Measurements from ENCODE around the gene SLC1A7.

The SLC1A7 gene

GRCh38 chr1:53172426-53173128, 30.1 kb upstream of the SLC1A7 start:
- H3K4me3 ChIP-seq (ENCODE audit: low read length), result no peak overlapping the region
- no peak for TF ChIP-seq ZNF274 (IDR thresholded peaks at IDR 0.05; ENCODE audit: low read depth, low read length)

- no peak overlapping the region for H3K4me3 ChIP-seq (ENCODE audit: low read length)
- TF ChIP-seq ZNF274 (IDR thresholded peaks at IDR 0.05; ENCODE audit: low read depth, low read length), result no peak
Observed at GRCh38 chr1:53166912-53167311, 24.5 kb upstream of the SLC1A7 start.

GRCh38 chr1:53166366-53166765, 23.9 kb upstream of the SLC1A7 start:
- TF ChIP-seq ZNF274 (IDR thresholded peaks at IDR 0.05; ENCODE audit: low read depth, low read length), result no peak
- no peak overlapping the region for H3K4me3 ChIP-seq (ENCODE audit: low read length)

- TF ChIP-seq ZNF274 (IDR thresholded peaks at IDR 0.05; ENCODE audit: low read depth, low read length), result no peak
Observed at GRCh38 chr1:53165408-53165961, 23.0 kb upstream of the SLC1A7 start.

GRCh38 chr1:53163291-53163768, 20.9 kb upstream of the SLC1A7 start:
- no peak for TF ChIP-seq ZNF274 (IDR thresholded peaks at IDR 0.05; ENCODE audit: low read depth, low read length)
- H3K4me3 ChIP-seq (ENCODE audit: low read length), result no peak overlapping the region

More at GRCh38 chr1:53165408-53165961, 23.0 kb upstream of the SLC1A7 start:
- H3K4me3 ChIP-seq (ENCODE audit: low read length), result no peak overlapping the region

- TF ChIP-seq ZNF274 (IDR thresholded peaks at IDR 0.05; ENCODE audit: low read depth, low read length), result no peak
- no peak overlapping the region for H3K4me3 ChIP-seq (ENCODE audit: low read length)
Observed at GRCh38 chr1:53162621-53163020, 20.2 kb upstream of the SLC1A7 start.

- no peak for TF ChIP-seq ZNF274 (IDR thresholded peaks at IDR 0.05; ENCODE audit: low read depth, low read length)
- no peak overlapping the region for H3K4me3 ChIP-seq (ENCODE audit: low read length)
Observed at GRCh38 chr1:53160924-53161378, 18.5 kb upstream of the SLC1A7 start.

- TF ChIP-seq ZNF274 (IDR thresholded peaks at IDR 0.05; ENCODE audit: low read depth, low read length), result no peak
- no peak overlapping the region for H3K4me3 ChIP-seq (ENCODE audit: low read length)
Observed at GRCh38 chr1:53158900-53159299, 16.5 kb upstream of the SLC1A7 start.

- TF ChIP-seq ZNF274 (IDR thresholded peaks at IDR 0.05; ENCODE audit: low read depth, low read length), result no peak
- H3K4me3 ChIP-seq (ENCODE audit: low read length), result no peak overlapping the region
Observed at GRCh38 chr1:53156783-53157182, 14.3 kb upstream of the SLC1A7 start.

GRCh38 chr1:53155945-53156344, 13.5 kb upstream of the SLC1A7 start:
- no peak for TF ChIP-seq ZNF274 (IDR thresholded peaks at IDR 0.05; ENCODE audit: low read depth, low read length)
- H3K4me3 ChIP-seq (ENCODE audit: low read length), result no peak overlapping the region

GRCh38 chr1:53155534-53155933, 13.1 kb upstream of the SLC1A7 start:
- TF ChIP-seq ZNF274 (IDR thresholded peaks at IDR 0.05; ENCODE audit: low read depth, low read length), result no peak
- no peak overlapping the region for H3K4me3 ChIP-seq (ENCODE audit: low read length)

GRCh38 chr1:53154859-53155438, 12.5 kb upstream of the SLC1A7 start:
- H3K4me3 ChIP-seq (ENCODE audit: low read length), result no peak overlapping the region
- TF ChIP-seq ZNF274 (IDR thresholded peaks at IDR 0.05; ENCODE audit: low read depth, low read length), result no peak

GRCh38 chr1:53153752-53154151, 11.3 kb upstream of the SLC1A7 start:
- H3K4me3 ChIP-seq (ENCODE audit: low read length), result no peak overlapping the region
- TF ChIP-seq ZNF274 (IDR thresholded peaks at IDR 0.05; ENCODE audit: low read depth, low read length), result no peak

GRCh38 chr1:53148123-53148522, 5.7 kb upstream of the SLC1A7 start:
- no peak for TF ChIP-seq ZNF274 (IDR thresholded peaks at IDR 0.05; ENCODE audit: low read depth, low read length)
- no peak overlapping the region for H3K4me3 ChIP-seq (ENCODE audit: low read length)

- TF ChIP-seq ZNF274 (IDR thresholded peaks at IDR 0.05; ENCODE audit: low read depth, low read length), result no peak
Observed at GRCh38 chr1:53147174-53147573, 4.7 kb upstream of the SLC1A7 start.

More at GRCh38 chr1:53147174-53147573, 4.7 kb upstream of the SLC1A7 start:
- H3K4me3 ChIP-seq (ENCODE audit: low read length), result no peak overlapping the region

All from GM08714 (cell line).